Ramos (cell line): ENCODE results near the gene MBD3L4.
"Not testable (repeated sequence)": the region's sequence is repeated elsewhere in the genome, so short reads cannot be mapped to it uniquely, and the experiment has no call there.

Experiments used
- in situ Hi-C: fragments of 300-500 bp; cut with MboI; formaldehyde crosslinking; loops from one replicate; pipeline ENCODE4 v1.14.3; 2022; ENCODE audit warnings: low sequenced_read_pairs; ENCODE audit not compliant: unreplicated experiment

MBD3L4 gene

DNA sequence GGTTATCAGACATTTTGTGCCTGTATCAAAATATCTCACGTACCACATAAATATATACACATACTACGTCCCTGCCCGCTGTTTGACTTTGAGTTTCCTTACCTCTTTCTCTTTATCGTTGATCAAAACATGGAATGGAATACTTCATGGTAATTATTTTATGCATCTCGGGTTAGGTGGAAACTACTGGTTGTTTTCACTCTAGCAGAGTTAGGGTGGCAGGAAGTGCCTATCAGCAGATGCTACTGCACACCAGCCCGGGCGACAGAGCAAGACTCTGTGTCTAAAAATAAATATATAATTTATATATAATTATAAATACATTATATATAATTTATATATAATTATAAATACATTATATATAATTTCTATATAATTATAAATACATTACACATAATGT is 12.9 kb upstream of the MBD3L4 start:
- in situ Hi-C loops, result not testable (repeated sequence)

- in situ Hi-C loops, result not testable (repeated sequence)
Measured at GRCh38 chr19:7051421-7051820, 11.4 kb upstream of the MBD3L4 start.

GRCh38 chr19:7049021-7049420 is 9.0 kb upstream of the MBD3L4 start, which contains the start of gene MBD3L2:
Gene MBD3L2 (plus strand): TSS chr19:7049321. CDS start chr19:7049374, 53 bp downstream.
- in situ Hi-C loops, result not testable (repeated sequence)

- in situ Hi-C loops, result not testable (repeated sequence)
Measured at GRCh38 chr19:7041563-7041962, 1.6 kb upstream of the MBD3L4 start.

DNA sequence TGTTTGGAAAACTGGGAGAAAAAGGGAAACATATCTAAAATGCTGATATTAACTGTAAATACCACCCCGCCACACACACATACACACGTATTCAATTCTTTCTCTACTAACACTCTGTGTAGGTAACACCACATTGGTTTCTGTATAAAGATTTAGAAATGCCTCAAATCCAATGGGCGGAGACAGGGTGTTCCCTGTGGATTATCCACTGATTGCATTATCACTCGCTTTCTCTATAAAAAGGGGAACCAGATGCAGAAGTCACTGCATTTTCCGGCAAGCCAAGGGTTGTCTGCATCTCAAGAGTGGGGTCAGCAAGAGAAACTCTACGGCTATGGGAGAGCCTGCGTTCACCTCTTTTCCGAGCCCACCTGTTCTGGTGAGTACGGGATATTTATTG is 9.7 kb downstream of the MBD3L4 start, which contains the start of gene MBD3L5:
Gene MBD3L5 (plus strand): TSS at position 301 of the 400 bp plus-strand sequence. CDS start 34 bp downstream, at position 335.
- in situ Hi-C loops, result not testable (repeated sequence)

GRCh38 chr19:7028790-7029189 is 11.2 kb downstream of the MBD3L4 start:
- in situ Hi-C loops, result not testable (repeated sequence)

DNA sequence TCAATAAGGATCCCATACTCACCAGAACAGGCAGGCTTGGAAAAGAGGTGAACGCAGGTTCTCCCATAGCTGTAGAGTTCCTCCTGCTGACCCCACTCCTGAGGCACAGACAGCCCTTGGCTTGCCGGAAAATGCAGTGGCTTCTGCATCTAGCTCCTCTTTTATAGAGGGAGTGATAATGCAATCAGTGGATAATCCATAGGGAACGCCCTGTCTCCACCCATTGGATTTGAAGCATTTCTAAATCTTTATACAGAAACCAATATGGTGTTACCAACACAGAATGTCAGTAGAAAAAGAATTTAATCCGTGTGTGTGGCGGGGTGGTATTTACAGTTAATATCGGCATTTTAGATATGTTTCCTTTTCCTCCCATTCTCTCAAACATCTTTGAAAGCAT is 18.6 kb downstream of the MBD3L4 start, which contains the start of gene MBD3L2B:
Gene MBD3L2B (minus strand): TSS at position 101 of the 400 bp plus-strand sequence. CDS start 34 bp downstream, at position 67.
- in situ Hi-C loops, result not testable (repeated sequence)

DNA sequence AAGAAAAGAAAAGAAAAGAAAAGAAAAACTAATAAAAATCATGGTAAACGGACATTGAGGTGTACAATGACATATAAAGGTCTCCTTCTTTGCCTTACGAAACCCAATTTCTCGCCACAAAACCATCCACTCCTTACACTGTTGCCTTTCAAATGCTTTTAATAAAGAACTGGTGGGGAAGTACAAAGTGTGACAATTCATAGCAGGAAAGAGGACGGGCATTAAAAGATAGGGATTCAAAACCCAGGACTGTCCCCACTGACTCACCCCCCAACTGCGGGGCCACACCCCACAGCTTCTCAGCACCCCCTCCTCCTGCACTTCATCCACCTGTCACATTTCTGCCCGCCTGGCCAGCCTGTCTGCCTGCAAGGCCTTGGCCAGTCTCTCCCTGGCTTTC is 21.2 kb downstream of the MBD3L4 start:
- in situ Hi-C loops, result no loop called here

DNA sequence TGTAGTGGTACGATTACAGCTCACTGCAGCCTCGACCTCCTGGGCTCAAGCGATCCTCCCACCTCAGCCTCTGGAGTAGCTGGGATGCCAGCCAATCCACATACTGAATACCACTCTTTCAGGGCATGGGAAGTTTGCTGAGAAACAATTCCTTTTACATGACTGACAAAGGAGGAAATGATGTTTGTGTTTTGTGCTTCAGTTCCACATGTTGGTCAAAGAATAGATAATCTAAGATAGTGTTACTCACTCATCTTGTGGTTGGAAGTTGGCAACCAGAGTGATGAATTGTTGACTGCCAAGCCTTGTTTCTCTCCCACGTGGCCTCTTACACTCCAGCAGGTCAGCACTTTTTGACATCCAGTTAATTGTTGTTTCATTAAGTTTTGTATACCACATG is 26.3 kb downstream of the MBD3L4 start:
- in situ Hi-C loops, result no loop called here

DNA sequence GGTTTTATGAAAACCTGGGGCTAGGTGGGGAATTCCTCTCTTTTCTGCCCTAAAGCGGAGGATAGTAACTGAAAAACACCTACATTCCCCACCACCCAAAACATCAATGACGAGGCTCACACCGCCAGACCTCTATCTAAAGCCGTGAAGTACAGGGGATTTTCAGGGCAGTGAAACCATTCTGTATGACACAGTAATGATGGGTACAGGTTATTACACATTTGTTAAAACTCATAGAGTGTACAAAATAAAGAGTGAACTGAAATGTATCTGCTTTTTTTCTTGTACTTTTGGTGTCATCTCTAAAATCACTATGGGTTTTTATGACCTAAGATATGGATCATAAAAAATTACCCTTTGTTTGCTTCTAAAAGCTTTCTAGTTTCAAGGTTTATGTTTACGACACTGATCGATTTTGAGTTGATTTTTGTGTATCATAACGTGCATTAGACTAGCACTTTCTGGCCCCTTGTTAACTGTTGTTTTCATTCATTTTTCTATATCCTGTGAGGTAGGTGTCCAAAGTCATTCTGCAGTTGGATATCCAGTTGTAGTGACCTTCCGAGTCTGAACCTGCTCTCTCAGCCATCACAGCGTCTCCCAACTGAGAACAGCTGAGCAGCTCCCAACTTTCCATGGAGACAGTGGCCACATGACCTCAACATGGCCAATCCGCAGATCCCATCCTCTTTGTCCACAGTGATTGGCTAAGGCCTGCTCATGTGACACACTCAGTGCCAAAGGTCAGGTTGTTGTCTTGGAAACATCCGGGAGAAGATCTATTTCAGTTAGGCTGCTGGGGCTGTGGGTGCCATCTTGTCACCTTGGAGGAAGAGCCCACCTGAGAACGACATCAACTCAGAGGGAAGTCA is 29.0 kb downstream of the MBD3L4 start:
- in situ Hi-C loops, result no loop called here

- in situ Hi-C loops, result no loop called here
Measured at GRCh38 chr19:7007859-7008258, 32.1 kb downstream of the MBD3L4 start.

DNA sequence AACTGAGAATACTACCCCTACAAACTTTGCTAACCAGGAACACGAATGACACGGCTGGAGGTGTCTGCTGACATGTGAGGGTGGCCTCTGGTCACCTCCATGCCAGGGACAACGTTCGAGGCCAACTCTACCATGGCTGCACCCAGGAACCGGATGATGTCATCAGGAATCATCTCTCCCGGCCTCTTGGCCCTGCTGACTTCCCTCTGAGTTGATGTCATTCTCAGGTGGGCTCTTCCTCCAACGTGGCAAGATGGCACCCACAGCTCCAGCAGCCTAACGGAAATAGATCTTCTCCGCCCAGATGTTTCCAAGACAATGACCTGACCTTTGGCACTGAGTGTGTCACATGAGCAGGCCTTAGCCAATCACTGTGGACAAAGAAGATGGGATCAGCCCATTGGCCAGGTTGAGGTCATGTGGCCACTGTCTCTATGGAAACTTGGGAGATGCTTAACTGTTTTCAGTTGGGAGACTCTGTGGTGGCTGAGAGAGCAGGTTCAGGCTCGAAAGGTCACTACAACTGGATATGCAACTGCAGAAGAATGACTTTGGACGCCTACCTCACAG is 33.8 kb downstream of the MBD3L4 start:
- in situ Hi-C loops, result no loop called here

- in situ Hi-C loops, result no loop called here
Measured at GRCh38 chr19:7004313-7004931, 35.6 kb downstream of the MBD3L4 start.

DNA sequence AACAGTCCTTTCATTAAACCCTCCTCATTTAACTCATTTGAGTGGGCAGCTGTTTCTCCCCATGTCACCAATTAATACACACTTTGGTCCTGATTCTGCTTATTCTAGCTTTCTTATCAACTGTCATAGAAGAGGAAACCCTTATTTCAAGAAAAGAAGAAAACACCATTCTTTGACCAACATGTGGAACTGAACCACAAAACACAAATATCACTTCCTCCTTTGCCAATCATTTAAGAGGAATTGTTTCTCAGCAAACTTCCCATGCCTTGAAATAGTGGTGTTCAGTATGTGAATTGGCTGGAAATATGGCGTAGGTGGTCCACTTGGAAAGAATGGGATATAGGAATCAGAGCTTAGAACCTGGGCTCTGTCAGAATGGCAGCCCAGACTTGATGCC is 39.2 kb downstream of the MBD3L4 start:
- in situ Hi-C loops, result no loop called here

DNA sequence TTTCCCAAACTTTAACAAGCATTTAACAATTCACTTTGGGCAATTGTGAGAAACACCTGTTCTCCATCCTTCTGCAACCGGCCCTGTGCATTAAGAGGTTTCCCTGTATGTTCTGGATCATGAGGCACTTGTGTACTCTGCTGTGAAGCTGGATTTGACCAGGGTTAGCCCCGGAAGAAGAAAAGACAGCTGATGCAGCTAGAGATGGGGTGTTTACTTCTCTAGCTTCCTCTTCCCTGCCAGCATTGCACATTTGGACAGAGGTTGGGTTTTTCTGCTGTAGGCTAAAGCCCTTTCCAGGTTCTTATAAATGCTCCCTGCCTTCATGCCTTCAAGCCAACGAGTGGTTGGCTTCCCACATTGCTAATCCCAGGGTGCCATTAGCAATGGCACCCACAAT is 39.6 kb downstream of the MBD3L4 start:
- in situ Hi-C loops, result no loop called here

- in situ Hi-C loops, result no loop called here
Measured at GRCh38 chr19:6999933-7000332, 40.0 kb downstream of the MBD3L4 start.

DNA sequence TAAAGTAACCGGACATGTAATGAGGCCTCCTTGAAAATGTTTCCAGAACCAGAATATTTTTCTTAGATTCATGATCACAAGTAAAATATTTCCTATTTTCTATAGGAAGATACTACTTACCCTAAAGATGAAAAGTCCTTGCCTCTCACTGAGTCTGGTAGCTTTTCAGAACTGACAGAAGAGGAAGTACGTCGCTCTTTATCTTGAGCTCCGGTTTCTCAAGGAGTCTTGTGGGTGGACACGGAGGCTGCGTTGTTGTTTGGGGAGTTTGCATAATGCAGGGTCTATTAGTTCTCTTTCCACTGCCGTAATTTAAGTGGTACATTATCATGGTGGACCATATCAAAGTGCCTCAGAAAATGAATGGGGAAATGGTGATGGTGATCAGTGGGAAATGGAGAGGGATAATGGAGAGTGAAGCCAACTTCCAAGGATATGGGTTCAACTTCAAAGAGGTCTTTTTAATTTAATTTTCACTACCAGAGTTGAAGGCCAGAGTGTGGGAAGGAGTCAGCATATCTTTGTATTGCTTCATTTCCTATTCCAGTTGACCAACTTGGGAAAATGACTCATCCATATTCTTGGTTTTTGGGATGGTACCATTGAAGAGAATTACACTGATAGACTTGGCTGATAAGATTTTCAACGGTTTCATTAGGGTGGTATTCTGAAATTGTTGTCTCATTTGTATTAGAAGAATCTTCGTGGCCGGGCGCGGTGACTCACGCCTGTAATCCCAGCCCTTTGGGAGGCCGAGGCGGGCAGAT is 42.1 kb downstream of the MBD3L4 start:
- in situ Hi-C loops, result no loop called here

DNA sequence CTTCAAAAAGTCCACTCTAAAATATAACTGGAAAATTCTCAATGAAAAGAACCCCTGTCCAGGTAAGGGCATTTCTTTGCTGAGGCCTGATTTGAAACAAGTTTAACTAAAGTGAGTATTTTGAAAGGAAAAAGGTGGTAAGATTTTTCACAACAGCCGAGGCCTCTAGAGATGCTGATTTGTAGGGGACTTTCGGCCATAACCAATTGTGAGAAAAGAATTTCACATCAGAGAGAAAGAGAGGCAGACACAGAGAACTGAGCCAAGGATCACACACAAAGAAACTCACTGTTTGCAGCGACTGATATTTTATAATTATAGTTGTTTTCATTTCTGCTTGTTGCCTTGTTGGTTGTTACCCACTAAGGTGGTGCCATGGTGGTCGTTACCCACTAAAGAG is 43.2 kb downstream of the MBD3L4 start:
- in situ Hi-C loops, result no loop called here

- in situ Hi-C loops, result no loop called here
Measured at GRCh38 chr19:6995054-6995453, 44.9 kb downstream of the MBD3L4 start.

GRCh38 chr19:6988257-6988656 is 51.7 kb downstream of the MBD3L4 start:
- in situ Hi-C loops, result no loop called here
